HCT116 (cell line): ENCODE results near the gene CCDC112. TPM values are rescaled to one million over a fixed set of nuclear protein-coding genes. Genes with fewer than 3 reads are reported as not detected.

Experiments used
- ATAC-seq: fragments of 200-7000 bp; cut with Tn5 transposase; 2 replicates; pipeline ENCODE4 v1.9.1; 2020; ENCODE audit warnings: mild to moderate bottlenecking, moderate library complexity
- BruUV-seq: library from RNA; stranded (reverse); fragments of 400-500 nt; replicated peaks from 2 replicates; lab custom pipeline; 2021; lab: Mats Ljungman, UMichigan
- CTCF ChIA-PET: fragments of 300-600 bp; sonication (Branson Sonifier 250); formaldehyde crosslinking; loops from one replicate; lab custom pipeline; 2021; ENCODE audit warnings: antibody characterized with exemption; lab: Charles Lee
- POLR2A ChIA-PET: fragments of 300-600, 350-600 bp; sonication (Branson Sonifier 250); formaldehyde crosslinking; loops from one replicate; lab custom pipeline; 2021; ENCODE audit warnings: antibody characterized with exemption; lab: Charles Lee
- RAD21 ChIA-PET, 2 experiments: fragments of 300-600 bp; sonication (Branson Sonifier 250); formaldehyde crosslinking; loops; one replicate each; lab custom pipeline; 2023; ENCODE audit warnings: low total read pairs in 2 of 2; ENCODE audit not compliant: uncharacterized antibody in 2 of 2, unreplicated experiment in 2 of 2, low non-redundant PET in 1 of 2; lab: Charles Lee
- DNase-seq: peaks from one replicate; pipeline ENCODE4 v3.0.0-alpha.2; 2010; ENCODE audit warnings: low read depth, low spot score
- H2AFZ ChIP-seq: fragments of 200-600 bp; shearing (Covaris generic), sonication (generic); 2 replicates; pipeline ENCODE4 v1.6.1; 2017; ENCODE audit warnings: low read depth, mixed run types, mixed read lengths, antibody characterized with exemption, low read length; ENCODE audit not compliant: poor library complexity, severe bottlenecking
- H3K27ac ChIP-seq: 2 replicates; pipeline ENCODE4 v1.5.1; 2012; ENCODE audit warnings: low read depth, low read length
- H3K27me3 ChIP-seq: fragments of 200-600 bp; sonication (generic); 2 replicates; pipeline ENCODE4 v1.6.1; 2016; ENCODE audit warnings: mixed run types, low read length, mixed read lengths; ENCODE audit not compliant: insufficient read depth
- H3K36me3 ChIP-seq, 2 experiments: fragments of 200-500 bp in 1 of 2; fragments of 200-600 bp in 1 of 2; sonication (Bioruptor generic) in 1 of 2; sonication (generic) in 1 of 2; 2 replicates each; pipeline versions ENCODE4 v1.5.1 to v1.6.1; 2014 to 2016; ENCODE audit warnings: low read length in 2 of 2, inconsistent platforms in 1 of 2, mixed read lengths in 1 of 2, mixed run types in 1 of 2; ENCODE audit not compliant: insufficient read depth in 2 of 2, control insufficient read depth in 1 of 2
- H3K4me1 ChIP-seq, 2 experiments: fragments of 200-600 bp in 1 of 2; sonication (generic) in 1 of 2; 2 replicates each; pipeline versions ENCODE4 v1.5.1 to v1.6.1; 2012 to 2017; ENCODE audit warnings: low read length in 2 of 2, inconsistent platforms in 1 of 2, mild to moderate bottlenecking in 1 of 2, mixed read lengths in 1 of 2, mixed run types in 1 of 2, moderate library complexity in 1 of 2; ENCODE audit not compliant: insufficient read depth in 2 of 2, control insufficient read depth in 1 of 2
- H3K4me2 ChIP-seq: fragments of 200-600 bp; sonication (generic); 2 replicates; pipeline ENCODE4 v1.6.1; 2017; ENCODE audit warnings: mixed run types, low read length, mixed read lengths
- H3K4me3 ChIP-seq, 2 experiments: fragments of 200-600 bp in 1 of 2; sonication (generic) in 1 of 2; replicated peaks in 1 of 2; 2 replicates each; pipeline ENCODE4 v1.5.1; 2011 to 2016; ENCODE audit warnings: low read length in 2 of 2, control low read depth in 1 of 2, low read depth in 1 of 2, mild to moderate bottlenecking in 1 of 2, mixed read lengths in 1 of 2, mixed run types in 1 of 2
- H3K79me2 ChIP-seq: fragments of 200-600 bp; sonication (generic); 2 replicates; pipeline ENCODE4 v1.6.1; 2017; ENCODE audit warnings: mild to moderate bottlenecking, mixed run types, low read length, moderate library complexity, mixed read lengths; ENCODE audit not compliant: insufficient read depth
- H3K9ac ChIP-seq: fragments of 200-600 bp; sonication (generic); 2 replicates; pipeline ENCODE4 v1.6.1; 2016; ENCODE audit warnings: low read length, mixed read lengths
- H3K9me2 ChIP-seq: fragments of 200-600 bp; sonication (generic), shearing (Covaris generic); 2 replicates; pipeline ENCODE4 v1.6.1; 2017; ENCODE audit warnings: mixed run types, mild to moderate bottlenecking, moderate library complexity; ENCODE audit not compliant: insufficient read depth
- H3K9me3 ChIP-seq, 2 experiments: fragments of 200-500 bp in 1 of 2; fragments of 200-600 bp in 1 of 2; sonication (Bioruptor generic) in 1 of 2; sonication (generic) in 1 of 2; 2 replicates each; pipeline ENCODE4 v1.6.1; 2014 to 2017; ENCODE audit warnings: low read length in 2 of 2, mixed read lengths in 2 of 2, inconsistent platforms in 1 of 2, low read depth in 1 of 2, mild to moderate bottlenecking in 1 of 2, mixed run types in 1 of 2, moderate library complexity in 1 of 2; ENCODE audit not compliant: control insufficient read depth in 1 of 2, insufficient read depth in 1 of 2
- H4K20me1 ChIP-seq: fragments of 200-600 bp; sonication (generic), shearing (Covaris generic); 2 replicates; pipeline ENCODE4 v1.6.1; 2017; ENCODE audit warnings: mixed run types, mild to moderate bottlenecking, moderate library complexity; ENCODE audit not compliant: insufficient read depth
- CEBPB ChIP-seq: IDR thresholded peaks from 2 replicates; pipeline ENCODE4 v1.6.1; 2012; ENCODE audit warnings: low read depth
- EGR1 ChIP-seq: IDR thresholded peaks from 2 replicates; pipeline ENCODE4 v1.6.1; 2012; ENCODE audit warnings: low read depth
- ELF1 ChIP-seq: IDR thresholded peaks from 2 replicates; pipeline ENCODE4 v1.6.1; 2012; ENCODE audit warnings: low read depth, borderline replicate concordance
- EZH2 ChIP-seq: fragments of 200-600 bp; sonication (generic); IDR thresholded peaks from 2 replicates; pipeline ENCODE4 v1.6.1; 2017; ENCODE audit warnings: antibody characterized with exemption, mixed run types
- EZH2phosphoT487 ChIP-seq: fragments of 200-600 bp; IDR thresholded peaks from 2 replicates; pipeline ENCODE4 v1.6.1; 2018; ENCODE audit warnings: antibody characterized with exemption, borderline replicate concordance
- FOSL1 ChIP-seq: IDR thresholded peaks from 2 replicates; pipeline ENCODE4 v1.6.1; 2012; ENCODE audit warnings: low read depth
- JUND ChIP-seq: IDR thresholded peaks from 2 replicates; pipeline ENCODE4 v1.6.1; 2012
- POLR2A ChIP-seq: IDR thresholded peaks from 2 replicates; pipeline ENCODE4 v1.7.0; 2011; ENCODE audit warnings: borderline replicate concordance; ENCODE audit not compliant: insufficient read depth, insufficient read length; ENCODE audit errors: extremely low read depth
- POLR2AphosphoS5 ChIP-seq: IDR thresholded peaks from 2 replicates; pipeline ENCODE4 v1.6.1; 2011; ENCODE audit warnings: mild to moderate bottlenecking, low read depth, low read length, moderate library complexity
- RAD21 ChIP-seq: IDR thresholded peaks from 2 replicates; pipeline ENCODE4 v1.6.1; 2012; ENCODE audit warnings: low read depth, mild to moderate bottlenecking
- SP1 ChIP-seq: IDR thresholded peaks from 2 replicates; pipeline ENCODE4 v1.6.1; 2012; ENCODE audit warnings: low read depth
- SRF ChIP-seq: IDR thresholded peaks from 2 replicates; pipeline ENCODE4 v1.6.1; 2012; ENCODE audit warnings: low read depth
- TCF7L2 ChIP-seq: IDR thresholded peaks from 2 replicates; pipeline ENCODE4 v1.7.0; 2011; ENCODE audit warnings: borderline replicate concordance, inconsistent platforms; ENCODE audit not compliant: insufficient read depth, insufficient read length; ENCODE audit errors: extremely low read depth
- YY1 ChIP-seq: IDR thresholded peaks from 2 replicates; pipeline ENCODE4 v1.6.1; 2011; ENCODE audit warnings: low read length, low read depth, moderate library complexity, mild to moderate bottlenecking; ENCODE audit not compliant: insufficient replicate concordance; ENCODE audit errors: extremely low read depth
- ZBTB33 ChIP-seq: IDR thresholded peaks from 2 replicates; pipeline ENCODE4 v1.6.1; 2011; ENCODE audit warnings: mild to moderate bottlenecking, low read length, moderate library complexity; ENCODE audit not compliant: insufficient replicate concordance; ENCODE audit errors: extremely low read depth
- ZFX ChIP-seq: fragments of 450-650 bp; IDR thresholded peaks from 2 replicates; pipeline ENCODE4 v1.6.1; 2017
- ZNF274 ChIP-seq: fragments of 200-500 bp; sonication (Bioruptor generic); IDR thresholded peaks from 2 replicates; pipeline ENCODE4 v1.6.1; 2014; ENCODE audit warnings: mild to moderate bottlenecking, low read depth, low read length, inconsistent platforms
- intact Hi-C: fragments of 100-400 bp; cut with micrococcal nuclease; formaldehyde crosslinking; loops from 2 replicates; pipeline ENCODE4 v1.10.0; 2022
- total RNA-seq: library from RNA; stranded (reverse); gene quantifications from one replicate; pipeline ENCODE4 v1.2.1, GENCODE V29; 2021; ENCODE audit not compliant: unreplicated experiment
- TF ChIP-seq, protein P1 (sequence below): IDR thresholded peaks from 2 replicates; pipeline ENCODE4 v1.6.1; 2012; ENCODE audit warnings: low read depth

CCDC112 gene
- total RNA-seq, 1 experiment from 2014 or later = 13.7 TPM

DNA sequence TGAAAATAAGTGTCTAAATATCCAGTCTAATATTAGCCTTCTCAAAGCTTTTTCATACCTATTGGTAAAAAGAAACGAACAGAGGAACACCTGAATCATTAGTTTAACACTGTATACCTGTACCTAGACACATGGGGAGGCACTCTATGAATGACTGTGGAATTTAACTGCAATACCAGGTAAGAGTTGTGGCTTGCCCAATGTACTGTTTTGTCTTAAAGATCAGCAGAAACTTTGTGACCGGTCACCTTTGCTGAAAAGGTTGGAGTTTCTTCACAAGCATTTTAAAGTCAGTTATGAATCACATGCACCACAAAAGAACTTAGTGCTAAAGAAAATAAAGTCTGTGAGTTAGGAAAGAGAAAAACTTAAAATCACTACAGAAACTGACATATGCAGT, 36.2 kb downstream of the CCDC112 start (continued):
- TF ChIP-seq, protein P1, sequence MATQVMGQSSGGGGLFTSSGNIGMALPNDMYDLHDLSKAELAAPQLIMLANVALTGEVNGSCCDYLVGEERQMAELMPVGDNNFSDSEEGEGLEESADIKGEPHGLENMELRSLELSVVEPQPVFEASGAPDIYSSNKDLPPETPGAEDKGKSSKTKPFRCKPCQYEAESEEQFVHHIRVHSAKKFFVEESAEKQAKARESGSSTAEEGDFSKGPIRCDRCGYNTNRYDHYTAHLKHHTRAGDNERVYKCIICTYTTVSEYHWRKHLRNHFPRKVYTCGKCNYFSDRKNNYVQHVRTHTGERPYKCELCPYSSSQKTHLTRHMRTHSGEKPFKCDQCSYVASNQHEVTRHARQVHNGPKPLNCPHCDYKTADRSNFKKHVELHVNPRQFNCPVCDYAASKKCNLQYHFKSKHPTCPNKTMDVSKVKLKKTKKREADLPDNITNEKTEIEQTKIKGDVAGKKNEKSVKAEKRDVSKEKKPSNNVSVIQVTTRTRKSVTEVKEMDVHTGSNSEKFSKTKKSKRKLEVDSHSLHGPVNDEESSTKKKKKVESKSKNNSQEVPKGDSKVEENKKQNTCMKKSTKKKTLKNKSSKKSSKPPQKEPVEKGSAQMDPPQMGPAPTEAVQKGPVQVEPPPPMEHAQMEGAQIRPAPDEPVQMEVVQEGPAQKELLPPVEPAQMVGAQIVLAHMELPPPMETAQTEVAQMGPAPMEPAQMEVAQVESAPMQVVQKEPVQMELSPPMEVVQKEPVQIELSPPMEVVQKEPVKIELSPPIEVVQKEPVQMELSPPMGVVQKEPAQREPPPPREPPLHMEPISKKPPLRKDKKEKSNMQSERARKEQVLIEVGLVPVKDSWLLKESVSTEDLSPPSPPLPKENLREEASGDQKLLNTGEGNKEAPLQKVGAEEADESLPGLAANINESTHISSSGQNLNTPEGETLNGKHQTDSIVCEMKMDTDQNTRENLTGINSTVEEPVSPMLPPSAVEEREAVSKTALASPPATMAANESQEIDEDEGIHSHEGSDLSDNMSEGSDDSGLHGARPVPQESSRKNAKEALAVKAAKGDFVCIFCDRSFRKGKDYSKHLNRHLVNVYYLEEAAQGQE = no peak
- no peak for TF ChIP-seq YY1

DNA sequence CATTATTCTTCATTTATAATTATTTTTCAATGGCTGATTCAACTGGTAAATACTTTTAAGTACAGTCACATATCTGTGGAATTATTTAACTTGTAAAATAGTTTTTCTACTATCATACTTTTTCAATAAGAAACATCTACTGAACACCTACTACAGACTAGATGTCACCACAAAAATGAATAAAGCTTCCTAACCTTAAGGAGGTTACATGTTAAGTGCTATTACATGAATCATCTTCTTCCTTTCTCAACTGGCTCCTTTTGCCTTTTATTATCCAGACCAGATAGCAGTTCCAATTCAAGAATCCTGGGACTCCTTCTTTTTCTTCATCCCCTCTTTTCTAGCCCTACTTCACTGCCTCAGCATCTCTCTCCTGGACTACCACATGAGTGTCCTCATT, 38.5 kb downstream of the CCDC112 start:
- no peak overlapping the region for H3K27ac ChIP-seq
- no peak overlapping the region for H2AFZ ChIP-seq
- H3K9ac ChIP-seq = no peak overlapping the region
- no TSS peak for BruUV-seq
- RAD21 ChIA-PET = no interaction called here
- no peaks in the 10 kb centered on the region for H4K20me1 ChIP-seq
- POLR2A ChIA-PET = no interaction called here
- peaks cover 96% of the 10 kb centered on the region for H3K79me2 ChIP-seq
- H3K4me2 ChIP-seq = no peak overlapping the region
- no peaks in the 10 kb centered on the region for H3K9me3 ChIP-seq
- peaks cover 5 to 10% of the 10 kb centered on the region in 2 experiments; a peak in 2 of 4 replicates for H3K4me1 ChIP-seq
- no peaks in the 10 kb centered on the region for H3K36me3 ChIP-seq
- intact Hi-C loops = no loop called here
- H3K27me3 ChIP-seq = no peaks in the 10 kb centered on the region
- CTCF ChIA-PET = interaction anchor here (0.6 kb wide), 1 partner anchor 535 kb away, joined by 3 read pairs; no protein-coding TSS in a partner anchor
- no peak overlapping the region for H3K4me3 ChIP-seq
- DNase-seq (no peak), ATAC-seq (no peak)
- H3K9me2 ChIP-seq = no peaks in the 10 kb centered on the region
- TF ChIP-seq RAD21 (no peak), SP1 (no peak), CEBPB (no peak), EZH2 (no peak), JUND (no peak), ZFX (no peak), ZBTB33 (no peak), TCF7L2 (no peak), SRF (no peak), EGR1 (no peak), POLR2A (no peak), FOSL1 (no peak), EZH2phosphoT487 (no peak), POLR2AphosphoS5 (no peak), ELF1 (no peak), ZNF274 (no peak)
- TF ChIP-seq, protein P1 = no peak
